Measurements from ENCODE around the gene KRTAP10-11. TPM values are rescaled to one million over a fixed set of nuclear protein-coding genes. Genes with fewer than 3 reads are reported as not detected.
"Not testable (repeated sequence)": the region's sequence is repeated elsewhere in the genome, so short reads cannot be mapped to it uniquely, and the experiment has no call there.

KRTAP10-11 gene
- total RNA-seq, 1 donor from 2014 or later: not detected

DNA sequence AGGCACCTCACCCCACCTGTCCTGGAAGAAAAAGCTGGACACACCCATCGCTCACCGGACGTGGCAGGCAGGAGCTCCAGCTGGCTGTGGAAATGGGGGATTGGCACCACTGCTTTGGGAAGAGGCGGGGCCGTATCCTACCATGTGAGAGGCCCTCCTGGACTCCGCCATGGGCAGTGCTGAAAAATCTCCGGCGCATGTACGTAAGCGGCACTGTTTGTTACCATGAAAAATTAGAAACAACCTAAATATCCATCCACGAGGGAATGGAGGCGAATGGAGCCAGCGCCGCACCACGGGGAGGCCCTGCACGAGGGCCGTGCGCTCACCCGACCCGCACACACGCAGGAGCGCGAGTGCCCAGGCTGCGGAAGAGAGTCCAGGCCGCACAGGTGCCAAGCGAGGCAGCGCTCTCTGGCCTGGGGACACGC is 31.2 kb upstream of the KRTAP10-11 start:
- no peak for DNase-seq (ENCODE audit: low spot score)
- ATAC-seq: no peak

DNA sequence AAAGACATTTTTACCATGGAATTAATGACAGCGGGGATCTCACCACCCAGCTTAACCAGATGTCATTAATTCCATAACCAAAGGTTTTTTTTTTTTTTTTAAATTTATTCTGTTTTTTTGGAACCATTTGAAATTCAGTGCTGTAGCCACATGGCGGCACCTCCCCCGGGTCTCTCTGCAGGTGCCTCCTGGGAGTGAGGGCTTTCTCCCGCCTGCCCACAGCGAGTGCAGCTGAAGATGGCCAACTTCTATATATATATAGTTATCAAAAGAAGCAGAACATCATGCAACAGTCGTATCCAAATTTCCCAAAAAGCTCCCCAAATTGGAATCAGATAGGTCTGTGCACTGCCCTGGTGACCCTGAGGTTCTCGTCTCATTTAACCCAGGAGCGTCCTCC is 30.7 kb upstream of the KRTAP10-11 start:
- ATAC-seq: no peak
- no peak for DNase-seq (ENCODE audit: low spot score)

DNA sequence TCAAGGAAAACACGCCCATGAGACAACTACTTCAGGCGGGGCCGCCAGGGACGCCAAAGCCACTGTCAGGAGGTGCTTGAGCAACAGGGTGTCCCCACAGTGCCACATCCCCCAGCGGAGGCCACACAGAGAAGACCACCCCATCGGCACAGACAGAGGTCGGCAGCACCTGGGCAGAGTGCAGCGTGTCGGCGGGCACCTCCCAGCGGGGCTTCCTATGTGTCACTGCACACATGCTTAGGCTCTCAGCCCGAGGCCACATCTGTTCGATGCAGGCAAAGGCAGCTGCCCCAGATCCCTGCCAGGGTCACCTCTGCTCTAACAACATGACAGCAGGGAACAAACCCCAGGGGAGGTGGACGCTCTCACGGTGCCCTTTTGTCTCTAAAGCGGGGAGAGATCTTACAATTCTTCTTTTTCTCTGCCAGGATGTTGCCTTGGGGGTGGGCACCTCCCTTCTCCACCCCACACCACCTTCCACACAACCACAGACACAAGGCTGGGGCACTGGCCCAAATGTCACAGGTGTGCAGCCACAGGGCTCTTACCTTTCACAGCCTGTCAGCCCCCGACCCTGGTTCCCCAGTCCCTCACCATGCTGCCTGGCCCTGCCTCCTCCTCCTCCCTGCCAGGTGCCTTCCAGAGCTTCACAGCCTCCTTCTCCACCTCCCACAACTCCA is 30.2 kb upstream of the KRTAP10-11 start:
- no peak for DNase-seq (ENCODE audit: low spot score)
- no peak for ATAC-seq

DNA sequence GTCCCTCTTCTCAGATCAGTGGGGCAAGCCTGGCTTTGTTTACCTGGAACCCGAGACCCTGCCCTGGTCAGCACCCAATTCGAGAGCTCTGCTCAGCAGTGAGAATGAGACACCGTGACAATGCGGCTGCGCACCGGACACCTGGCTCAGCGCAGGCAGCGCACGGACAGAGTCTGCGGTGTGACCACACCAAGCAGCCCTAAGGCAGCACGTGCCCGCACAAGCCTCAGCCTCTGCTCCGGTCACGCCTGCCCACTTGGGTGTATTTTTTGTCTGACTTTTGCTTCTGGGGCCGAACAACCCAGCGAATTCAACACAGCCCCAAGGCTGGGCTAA is 29.7 kb upstream of the KRTAP10-11 start:
- no peak for ATAC-seq
- DNase-seq (ENCODE audit: low spot score): no peak

DNA sequence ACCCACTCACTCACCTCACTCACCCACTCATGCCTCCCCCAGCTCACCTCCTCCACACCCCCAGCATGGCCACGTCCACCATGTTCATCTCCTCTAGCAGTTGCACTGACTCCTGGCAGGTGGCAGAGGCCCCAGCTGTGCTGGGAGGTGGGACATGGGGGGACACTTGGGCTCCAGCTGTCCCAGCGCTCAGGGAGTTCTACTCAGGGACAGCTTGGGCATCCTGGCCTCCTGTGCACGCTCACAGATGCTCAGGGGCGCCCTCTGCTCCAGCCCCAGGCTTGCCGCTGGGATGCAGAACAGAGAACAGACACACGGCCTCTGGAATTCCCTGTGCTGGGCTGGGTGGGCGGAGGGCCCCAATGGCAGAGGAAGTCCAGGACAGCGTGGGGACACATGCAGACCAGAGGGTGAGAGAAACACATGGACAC is 29.1 kb upstream of the KRTAP10-11 start:
- no peak for ATAC-seq

DNA sequence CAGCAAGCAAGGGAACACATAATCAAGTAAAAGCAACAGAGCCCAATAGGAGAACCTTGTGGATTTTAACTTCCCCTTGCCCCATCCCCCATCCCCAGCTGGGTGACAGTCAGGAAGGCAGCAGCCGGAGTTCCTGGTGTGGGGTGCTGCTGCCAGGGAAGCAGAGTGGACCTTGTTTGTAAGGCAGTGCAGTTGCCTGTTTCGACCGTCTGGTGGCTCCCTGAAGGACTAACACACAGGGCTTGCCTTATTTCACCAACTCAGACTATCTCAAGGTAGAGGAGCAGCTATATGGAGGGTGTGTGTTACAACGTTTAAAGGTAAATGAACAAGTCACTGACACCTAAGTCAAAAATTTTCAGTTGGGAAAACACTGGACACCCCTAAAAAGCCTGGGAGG is 27.7 kb upstream of the KRTAP10-11 start:
- DNase-seq (ENCODE audit: low spot score) (peak; percentile 47), ATAC-seq (peak; percentile 84)

More for the DNA sequence above, 29.1 kb upstream of the KRTAP10-11 start:
- DNase-seq (ENCODE audit: low spot score): no peak

DNA sequence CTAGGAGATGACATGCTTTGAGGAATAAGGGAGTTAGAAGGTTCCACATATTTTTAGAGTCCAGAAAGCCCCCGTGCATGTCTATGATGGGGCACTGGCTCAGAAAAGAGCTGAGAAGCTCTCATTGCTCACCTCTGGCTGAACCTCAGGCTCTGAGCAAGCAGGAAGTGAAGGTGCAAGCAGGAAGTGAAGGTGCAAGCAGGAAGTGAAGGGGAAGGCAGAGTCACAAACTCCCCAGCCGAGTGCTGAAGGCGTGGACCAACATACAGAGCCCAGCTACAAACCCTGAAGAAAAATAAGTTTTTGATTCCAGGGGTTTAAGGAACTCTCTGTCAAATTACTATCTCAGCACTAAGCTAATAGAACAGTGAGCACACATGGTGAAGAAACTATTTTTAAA is 27.3 kb upstream of the KRTAP10-11 start:
- no peak for DNase-seq (ENCODE audit: low spot score)
- ATAC-seq: no peak

DNA sequence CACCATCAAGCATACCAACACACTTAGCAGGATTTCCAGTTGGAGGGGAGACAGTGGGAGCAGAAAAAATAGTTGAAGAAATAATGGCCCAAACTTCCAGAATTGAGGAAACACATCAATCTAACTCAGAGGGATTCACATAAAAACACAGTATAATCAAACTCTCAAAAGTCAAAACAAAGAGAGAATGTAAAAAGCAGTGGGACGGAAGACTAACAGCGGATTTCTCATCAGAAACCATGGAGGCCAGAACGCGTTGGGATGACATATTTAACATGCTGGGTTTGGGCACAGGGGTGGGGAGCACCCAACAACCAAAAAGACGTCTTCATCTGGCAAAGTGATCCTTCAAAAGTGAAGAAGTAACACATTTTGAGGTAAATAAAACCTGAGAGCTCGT is 26.3 kb upstream of the KRTAP10-11 start:
- ATAC-seq: no peak
- no peak for DNase-seq (ENCODE audit: low spot score)

DNA sequence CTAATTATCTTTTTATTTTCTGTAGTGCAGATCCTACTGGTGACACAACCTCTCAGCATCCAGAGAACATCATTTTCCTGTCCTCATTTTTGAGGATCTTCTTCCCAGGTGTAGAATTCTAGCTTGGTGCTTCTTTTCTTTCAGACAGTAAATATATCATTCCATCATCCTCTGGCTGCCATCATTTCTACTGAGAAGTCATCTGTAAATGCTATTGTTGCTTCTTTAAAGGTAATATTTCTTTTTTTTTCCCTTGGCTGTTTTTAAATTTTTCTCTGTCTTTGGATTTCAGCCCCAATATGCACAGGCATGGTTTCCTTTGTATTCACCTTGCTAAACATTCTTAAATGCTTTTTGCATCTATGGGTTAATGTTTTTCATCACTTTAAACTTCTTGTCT is 22.6 kb upstream of the KRTAP10-11 start:
- no peak for ATAC-seq
- DNase-seq (ENCODE audit: low spot score): no peak

DNA sequence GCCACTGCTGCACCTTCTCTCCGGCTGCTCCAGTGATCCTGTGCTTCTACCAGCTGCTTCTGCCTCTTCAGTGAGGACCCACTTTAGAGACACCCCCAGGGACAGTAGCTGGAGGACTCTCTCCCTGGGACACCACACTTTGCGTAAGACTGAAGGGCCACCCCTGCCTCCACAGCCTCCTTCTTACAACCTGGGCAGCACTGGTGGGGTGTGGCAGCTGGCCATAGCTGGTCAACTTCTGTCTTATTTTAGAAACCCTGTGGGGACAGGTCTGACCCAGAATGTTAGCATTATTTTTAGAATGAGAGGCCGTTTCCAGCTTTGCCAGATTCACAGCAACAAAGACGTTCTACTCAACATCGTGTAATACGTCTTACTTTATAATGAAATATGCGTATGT is 20.5 kb upstream of the KRTAP10-11 start:
- DNase-seq (ENCODE audit: low spot score) (no peak), ATAC-seq (no peak)

DNA sequence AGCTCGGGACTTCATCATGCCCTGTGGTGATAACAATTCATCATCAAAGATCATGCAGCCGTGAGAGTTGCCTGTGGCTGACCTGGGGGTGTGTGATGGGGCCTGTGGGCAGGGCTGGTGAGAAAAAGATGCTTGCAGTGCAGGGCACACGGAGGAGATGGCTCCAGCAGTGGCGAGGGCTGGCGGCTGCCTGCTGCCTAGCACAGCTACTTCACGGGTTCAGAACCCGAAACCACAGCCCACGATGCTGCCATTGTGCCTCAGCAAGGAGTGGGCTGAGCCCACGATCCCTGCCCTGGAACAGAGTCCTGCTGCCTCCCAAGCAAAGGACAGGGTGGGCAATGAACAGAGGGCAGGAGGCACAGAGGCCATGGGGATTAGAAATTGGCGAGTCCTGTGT is 20.0 kb upstream of the KRTAP10-11 start:
- no peak for ATAC-seq
- DNase-seq (ENCODE audit: low spot score): no peak

DNA sequence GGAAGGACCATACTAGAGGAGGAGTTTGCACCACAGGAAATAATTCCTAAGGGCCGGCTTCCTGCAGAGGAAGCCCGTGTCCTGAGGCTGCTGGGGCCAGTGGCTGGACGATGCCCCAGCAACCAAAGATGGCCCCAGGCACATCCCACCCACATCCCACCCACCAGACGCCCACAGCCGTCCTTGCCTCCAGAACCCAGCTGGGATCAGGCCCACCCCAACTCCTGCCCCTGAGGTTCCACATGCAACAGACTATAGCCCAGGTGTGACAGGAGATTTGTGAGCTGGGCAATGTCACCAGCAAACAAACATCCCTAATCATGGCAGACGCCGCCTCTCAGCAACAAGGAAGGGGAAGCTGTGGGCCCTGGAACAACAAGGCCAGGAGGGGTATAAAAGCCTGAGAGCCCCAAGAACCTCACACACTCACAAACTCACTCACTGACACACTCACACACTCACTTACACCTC is 19.5 kb upstream of the KRTAP10-11 start, which contains the start of gene KRTAP10-9:
KRTAP10-9 (plus strand) TSS at position 421 of the 471 bp plus-strand sequence. CDS start 79 bp downstream, outside the sequence.
- ATAC-seq (no peak), DNase-seq (ENCODE audit: low spot score) (no peak)

DNA sequence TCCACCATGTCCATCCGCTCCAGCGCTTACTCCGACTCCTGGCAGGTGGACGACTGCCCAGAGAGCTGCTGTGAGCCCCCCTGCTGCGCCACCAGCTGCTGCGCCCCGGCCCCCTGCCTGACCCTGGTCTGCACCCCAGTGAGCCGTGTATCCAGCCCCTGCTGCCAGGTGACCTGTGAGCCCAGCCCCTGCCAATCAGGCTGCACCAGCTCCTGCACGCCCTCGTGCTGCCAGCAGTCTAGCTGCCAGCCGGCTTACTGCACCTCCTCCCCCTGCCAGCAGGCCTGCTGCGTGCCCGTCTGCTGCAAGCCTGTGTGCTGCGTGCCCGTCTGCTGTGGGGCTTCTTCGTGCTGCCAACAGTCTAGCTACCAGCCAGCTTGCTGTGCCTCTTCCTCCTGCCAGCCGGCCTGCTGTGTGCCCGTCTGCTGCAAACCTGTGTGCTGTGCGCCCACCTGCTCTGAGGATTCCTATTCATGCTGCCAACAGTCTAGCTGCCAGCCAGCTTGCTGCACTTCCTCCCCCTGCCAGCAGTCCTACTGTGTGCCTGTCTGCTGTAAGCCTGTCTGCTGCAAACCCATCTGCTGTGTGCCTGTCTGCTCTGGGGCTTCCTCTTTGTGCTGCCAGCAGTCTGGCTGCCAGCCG is 18.9 kb upstream of the KRTAP10-11 start:
- DNase-seq (ENCODE audit: low spot score); ATAC-seq: not testable (repeated sequence)

DNA sequence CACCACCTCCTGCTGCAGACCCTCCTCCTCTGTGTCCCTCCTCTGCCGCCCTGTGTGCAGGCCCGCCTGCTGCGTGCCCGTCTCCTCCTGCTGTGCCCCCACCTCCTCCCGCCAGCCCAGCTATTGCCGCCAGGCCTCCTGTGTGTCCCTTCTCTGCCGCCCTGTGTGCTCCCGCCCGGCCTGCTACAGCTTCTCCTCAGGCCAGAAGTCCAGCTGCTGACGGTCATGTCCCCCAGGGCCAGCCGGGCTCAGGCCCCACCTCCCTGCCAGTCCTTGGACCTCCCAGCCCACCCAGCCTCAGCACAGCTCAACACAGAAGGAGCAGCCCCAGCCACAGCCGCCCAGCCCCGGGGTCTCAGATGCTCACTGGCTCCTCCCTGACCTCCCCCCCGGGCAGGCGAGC is 18.4 kb upstream of the KRTAP10-11 start:
- not testable (repeated sequence) for DNase-seq (ENCODE audit: low spot score); ATAC-seq

DNA sequence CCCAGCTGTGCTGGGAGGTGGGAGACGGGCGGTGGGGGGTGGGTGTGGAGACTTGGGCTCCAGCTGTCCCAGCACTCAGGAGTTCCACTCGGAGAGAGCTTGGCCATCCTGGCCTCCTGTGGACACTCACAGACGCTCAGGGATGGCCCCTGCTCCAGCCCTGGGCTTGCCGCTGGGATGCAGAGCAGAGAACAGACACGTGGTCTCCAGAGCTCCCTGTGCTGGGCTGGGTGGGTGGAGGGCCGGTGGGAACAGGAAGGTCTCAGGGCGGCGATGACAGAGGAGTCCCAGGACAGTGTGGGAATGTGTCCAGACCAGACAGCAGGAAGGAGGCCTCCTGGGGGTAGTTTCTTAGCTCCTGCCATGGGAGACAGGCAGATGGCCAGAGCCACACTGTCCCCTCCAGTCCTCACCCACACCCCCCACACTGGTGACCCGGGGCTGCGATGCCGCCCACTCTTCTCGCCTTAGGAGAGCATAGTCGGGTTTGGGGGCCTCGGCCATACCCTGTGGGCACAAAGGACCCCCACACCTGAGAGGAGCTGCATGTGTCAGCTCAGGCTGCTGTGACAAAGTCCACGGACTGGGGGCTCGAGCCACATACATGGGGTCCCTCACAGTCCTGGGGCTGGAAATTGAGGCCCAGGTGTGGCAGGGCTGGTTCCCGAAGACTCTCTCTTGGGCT is 17.4 kb upstream of the KRTAP10-11 start:
- DNase-seq (ENCODE audit: low spot score): no peak

DNA sequence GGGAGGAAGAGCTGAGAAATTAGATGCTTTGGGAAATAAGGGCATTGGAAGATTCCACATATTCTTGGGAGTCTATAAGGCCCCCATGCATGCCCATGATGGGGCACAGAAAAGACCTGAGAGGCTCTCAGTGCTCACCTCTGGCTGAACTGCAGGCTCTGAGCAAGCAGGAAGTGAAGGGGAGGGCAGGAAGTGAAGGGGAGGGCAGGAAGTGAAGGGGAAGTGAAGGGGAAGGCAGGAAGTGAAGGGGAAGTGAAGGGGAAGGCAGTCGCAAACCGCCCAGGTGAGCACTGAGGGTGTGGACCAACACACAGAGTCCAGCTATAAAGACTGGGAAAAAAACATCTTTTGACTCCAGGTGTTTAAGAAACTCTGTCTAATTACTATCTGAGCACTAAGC is 15.8 kb upstream of the KRTAP10-11 start:
- no peak for ATAC-seq

More for the DNA sequence above, 17.4 kb upstream of the KRTAP10-11 start:
- no peak for ATAC-seq

DNA sequence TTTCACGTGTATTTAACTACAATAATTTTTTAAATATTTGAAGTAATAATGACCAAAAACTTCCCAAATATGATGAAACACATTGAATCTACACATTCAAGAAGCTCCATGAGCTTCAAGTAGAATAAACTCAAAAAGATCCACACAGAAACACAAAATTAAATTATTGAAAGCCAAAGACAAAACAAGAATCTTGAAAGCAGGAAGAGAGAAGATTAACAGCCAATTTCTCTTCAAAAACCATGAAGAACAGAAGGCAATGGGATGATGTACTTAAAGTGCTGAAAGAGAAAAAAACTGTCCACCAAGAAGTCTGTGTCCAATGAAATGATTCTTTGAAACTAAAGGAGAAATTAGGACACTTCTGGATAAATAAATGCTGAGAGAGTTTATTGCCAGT is 14.1 kb upstream of the KRTAP10-11 start:
- no peak for ATAC-seq

More for the DNA sequence above, 15.8 kb upstream of the KRTAP10-11 start:
- DNase-seq (ENCODE audit: low spot score): no peak

DNA sequence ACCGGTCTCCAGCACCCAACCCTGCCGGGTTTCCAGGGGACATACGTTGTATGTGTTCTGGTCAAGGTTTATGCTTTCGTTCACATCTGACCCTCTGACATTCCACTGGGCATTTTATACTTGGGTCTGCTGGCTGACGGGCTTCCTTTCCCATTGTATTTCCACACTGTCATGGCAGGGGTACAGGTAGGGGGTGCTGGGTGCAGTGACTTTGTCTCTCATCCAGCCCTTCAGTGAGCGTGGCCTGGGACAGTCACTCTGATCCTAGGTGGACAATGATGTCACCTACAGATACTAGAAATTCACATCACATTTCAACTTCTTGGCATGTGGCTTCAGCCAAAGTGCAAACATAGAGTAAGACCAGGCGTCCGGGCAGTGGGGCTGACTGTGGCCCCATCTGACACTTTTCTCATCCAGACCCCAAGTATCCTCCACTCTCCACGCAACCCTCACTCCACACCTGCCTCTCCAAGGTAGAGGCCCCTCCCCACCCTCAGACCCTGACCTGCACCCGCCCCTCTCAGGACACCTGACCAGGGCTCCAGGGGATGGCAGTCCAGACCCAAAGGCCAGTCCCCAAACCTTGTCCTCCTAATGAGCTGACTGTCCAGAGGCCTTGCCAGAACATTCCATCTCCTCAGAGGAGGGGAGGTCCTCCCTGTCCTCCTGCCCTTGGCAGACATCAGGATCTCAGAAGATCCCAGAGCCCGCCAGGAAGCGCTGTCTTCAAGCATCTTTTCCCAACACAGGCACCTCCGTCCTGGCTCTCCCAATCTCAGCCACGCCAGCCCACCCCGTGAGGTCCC is 9.8 kb upstream of the KRTAP10-11 start:
- ATAC-seq: no peak
- no peak for DNase-seq (ENCODE audit: low spot score)

More for the DNA sequence above, 14.1 kb upstream of the KRTAP10-11 start:
- DNase-seq (ENCODE audit: low spot score): no peak

DNA sequence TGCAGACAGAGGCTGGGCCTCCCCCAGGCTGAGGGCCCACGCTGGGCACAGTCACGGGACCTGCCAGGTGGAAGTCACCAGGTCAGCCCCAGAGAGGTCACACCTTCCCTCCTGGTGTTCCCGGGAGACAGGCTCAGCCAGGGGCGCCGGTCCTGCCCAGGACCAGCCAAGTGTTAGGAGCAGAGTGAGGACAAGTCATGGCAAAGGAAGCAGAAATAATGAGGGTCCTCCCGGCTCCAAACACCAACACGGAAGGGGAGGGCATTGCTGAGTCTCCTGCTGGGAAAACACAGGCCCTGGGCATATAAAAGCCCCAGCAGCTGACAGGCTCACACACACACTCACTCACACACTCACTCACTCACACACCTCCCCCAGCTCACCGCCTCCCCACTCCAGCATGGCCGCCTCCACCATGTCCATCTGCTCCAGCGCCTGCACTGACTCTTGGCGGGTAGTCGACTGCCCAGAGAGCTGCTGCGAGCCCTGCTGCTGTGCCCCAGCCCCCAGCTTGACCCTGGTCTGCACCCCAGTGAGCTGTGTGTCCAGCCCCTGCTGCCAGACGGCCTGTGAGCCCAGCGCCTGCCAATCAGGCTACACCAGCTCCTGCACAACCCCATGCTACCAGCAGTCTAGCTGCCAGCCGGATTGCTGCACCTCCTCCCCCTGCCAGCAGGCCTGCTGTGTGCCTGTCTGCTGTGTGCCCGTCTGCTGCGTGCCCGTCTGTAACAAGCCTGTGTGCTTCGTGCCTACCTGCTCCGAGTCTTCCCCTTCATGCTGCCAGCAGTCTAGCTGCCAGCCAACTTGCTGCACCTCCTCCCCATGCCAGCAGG is 9.0 kb upstream of the KRTAP10-11 start, which contains the start of gene KRTAP10-10:
KRTAP10-10 (plus strand) TSS at position 339 of the 833 bp plus-strand sequence; CDS start at position 401, 62 bp downstream.
- no peak for DNase-seq (ENCODE audit: low spot score)
- ATAC-seq: no peak

DNA sequence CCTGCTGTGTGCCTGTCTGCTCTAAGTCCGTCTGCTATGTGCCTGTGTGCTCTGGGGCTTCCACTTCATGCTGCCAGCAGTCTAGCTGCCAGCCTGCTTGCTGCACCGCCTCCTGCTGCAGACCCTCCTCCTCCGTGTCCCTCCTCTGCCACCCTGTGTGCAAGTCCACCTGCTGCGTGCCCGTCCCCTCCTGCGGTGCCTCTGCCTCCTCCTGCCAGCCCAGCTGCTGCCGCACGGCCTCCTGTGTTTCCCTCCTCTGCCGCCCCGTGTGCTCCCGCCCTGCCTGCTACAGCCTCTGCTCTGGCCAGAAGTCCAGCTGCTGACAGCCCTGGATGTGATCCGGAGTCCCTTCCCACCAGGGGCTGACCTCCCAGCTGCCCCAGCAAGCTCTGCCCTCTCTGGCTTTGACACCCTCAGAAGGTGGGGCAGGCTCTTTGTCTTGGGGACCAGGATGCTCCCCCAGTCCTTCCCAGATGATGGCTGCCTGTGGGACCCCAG is 8.3 kb upstream of the KRTAP10-11 start:
- ATAC-seq: peak; percentile 43
- DNase-seq (ENCODE audit: low spot score): not testable (repeated sequence)

Data from left lobe of liver (tissue), 2 donors.